GM13976 (cell line): ENCODE measurements around the gene C2orf81.

ENCODE experiments used
- DNase-seq: peaks from one replicate; pipeline ENCODE4 v3.0.0; 2012; ENCODE audit warnings: low spot score
- CTCF ChIP-seq: IDR thresholded peaks from 2 replicates; pipeline ENCODE4 v1.5.1; 2012; ENCODE audit warnings: borderline replicate concordance, mild to moderate bottlenecking; ENCODE audit not compliant: insufficient read depth; ENCODE audit errors: extremely low read depth, missing control alignments, control extremely low read depth
- in situ Hi-C: fragments of 300-500 bp; cut with MboI; formaldehyde crosslinking; loops from one replicate; pipeline ENCODE4 v1.12.0; 2022; ENCODE audit warnings: low sequenced_read_pairs, mixed read lengths, inconsistent platforms; ENCODE audit not compliant: unreplicated experiment

Gene C2orf81

GRCh38 chr2:74396149-74396548 is 25.3 kb downstream of the C2orf81 start:
- in situ Hi-C loops = no loop called here
- no peak for TF ChIP-seq CTCF

DNA sequence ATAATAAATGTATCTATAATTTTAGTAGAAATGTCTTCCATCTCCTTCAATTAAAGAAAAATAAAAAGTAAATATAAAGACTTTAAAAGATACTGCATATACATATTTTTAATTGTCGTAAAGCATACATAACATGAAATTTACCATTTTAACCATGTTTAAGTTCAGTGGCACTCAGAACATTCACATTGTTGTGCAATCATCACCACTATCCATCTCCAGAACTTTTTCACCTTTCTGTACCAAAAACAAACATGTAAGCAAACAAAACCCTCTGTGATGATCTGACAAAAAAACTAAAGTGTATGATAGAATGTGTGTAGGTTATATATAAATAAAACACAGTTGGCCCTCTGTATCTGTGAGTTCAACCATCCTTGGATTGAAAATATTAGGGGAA is 27.9 kb downstream of the C2orf81 start:
- in situ Hi-C loops = no loop called here
- TF ChIP-seq CTCF = no peak
- DNase-seq = no peak

More at GRCh38 chr2:74396149-74396548, 25.3 kb downstream of the C2orf81 start:
- no peak for DNase-seq

DNA sequence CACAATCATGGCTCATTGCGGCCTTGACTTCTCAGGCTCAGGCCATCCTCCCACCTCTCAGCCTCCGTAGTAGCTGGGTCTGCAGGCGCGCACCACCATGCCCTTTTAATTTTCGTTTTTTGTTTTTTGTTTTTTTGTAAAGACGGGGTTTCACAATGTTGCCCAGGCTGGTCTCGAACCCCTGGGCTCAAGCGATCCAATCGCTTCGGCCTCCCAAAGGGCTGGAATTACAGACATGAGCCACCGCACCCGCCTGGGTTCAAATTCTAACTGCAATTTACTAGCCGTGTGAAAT is 29.0 kb downstream of the C2orf81 start:
- TF ChIP-seq CTCF = no peak
- in situ Hi-C loops = no loop called here
- no peak for DNase-seq

DNA sequence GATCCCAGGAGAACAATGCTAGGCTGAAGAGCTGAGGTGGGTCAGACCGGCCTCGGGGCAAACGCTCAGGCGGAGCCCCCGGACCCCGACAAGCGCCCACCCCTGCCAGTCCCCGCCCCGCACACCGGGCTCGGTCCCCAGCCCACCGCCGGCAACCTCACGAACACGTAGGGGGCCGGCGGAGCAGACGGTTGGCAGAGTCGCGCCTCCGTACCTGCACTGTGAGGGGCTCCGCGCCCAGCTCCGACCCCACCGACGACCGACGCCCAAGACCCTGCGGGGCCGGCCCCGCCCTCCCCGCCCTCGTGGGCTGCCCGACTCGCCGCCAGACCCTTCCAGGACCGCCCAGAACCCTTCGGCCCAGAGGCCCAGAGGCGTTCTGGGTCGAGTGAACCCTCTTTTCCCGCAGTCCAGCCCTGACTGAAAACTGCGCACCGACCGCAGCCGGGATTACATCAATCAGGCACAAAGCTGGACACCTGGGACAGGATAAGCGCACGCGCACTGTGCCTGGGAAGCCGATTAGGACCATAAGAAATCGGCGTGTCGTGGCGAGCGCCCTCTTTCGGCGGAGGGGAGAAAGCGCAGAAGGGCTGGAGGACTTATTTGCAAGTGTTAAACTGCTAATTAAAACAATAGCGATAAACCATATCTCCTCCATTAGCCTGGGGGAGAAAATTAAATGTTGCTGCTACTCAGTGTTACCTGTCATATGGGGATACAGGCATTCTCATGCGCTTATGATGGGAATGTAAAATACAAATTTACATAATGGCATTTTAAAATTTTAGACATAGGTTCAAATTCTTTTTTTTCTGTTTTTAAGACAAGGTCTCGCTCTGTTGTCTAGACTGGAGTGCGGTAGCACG is 29.6 kb downstream of the C2orf81 start:
- peak; percentile 97 for TF ChIP-seq CTCF
- in situ Hi-C loops = no loop called here
- peak; percentile 95 for DNase-seq

DNA sequence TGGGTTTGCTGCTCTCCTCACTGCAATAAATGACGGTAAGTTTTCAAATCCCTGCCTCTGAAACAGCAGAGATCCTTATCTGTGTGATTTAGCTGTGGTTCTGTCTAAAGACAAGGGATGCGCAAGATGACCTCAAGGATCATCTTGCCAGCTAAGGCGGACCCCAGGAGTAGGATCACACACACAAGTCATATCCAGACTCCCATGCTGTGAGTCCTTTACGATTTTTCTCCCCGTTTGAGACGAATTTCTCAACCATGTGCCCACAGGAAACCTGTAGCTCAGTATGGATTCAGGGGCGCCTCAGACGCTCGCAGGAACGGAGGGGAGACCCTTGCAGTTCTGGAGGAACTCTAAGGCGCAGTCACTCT is 30.2 kb downstream of the C2orf81 start:
- no peak for TF ChIP-seq CTCF
- no peak for DNase-seq
- in situ Hi-C loops = no loop called here

DNA sequence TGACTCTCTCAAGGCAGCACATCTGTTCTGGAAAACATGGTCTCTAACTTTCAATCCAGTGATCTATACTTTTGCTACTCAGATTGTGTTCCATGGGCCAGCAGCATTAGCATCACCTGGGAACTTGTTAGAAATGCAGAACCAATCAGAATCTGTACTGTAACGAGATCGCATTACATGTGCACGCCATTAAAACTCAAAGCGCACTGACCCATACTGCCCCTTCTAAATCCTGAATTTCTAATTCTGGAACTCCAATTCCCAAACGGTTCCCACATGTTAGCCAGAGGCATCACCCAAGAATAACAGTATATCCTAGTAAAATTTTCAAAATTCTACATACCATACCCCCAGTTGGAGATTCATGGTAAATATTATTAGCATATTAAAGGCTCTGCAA is 30.8 kb downstream of the C2orf81 start:
- in situ Hi-C loops = no loop called here
- no peak for TF ChIP-seq CTCF
- no peak for DNase-seq
